ENCODE data around the gene TMEM161A.

DNA sequence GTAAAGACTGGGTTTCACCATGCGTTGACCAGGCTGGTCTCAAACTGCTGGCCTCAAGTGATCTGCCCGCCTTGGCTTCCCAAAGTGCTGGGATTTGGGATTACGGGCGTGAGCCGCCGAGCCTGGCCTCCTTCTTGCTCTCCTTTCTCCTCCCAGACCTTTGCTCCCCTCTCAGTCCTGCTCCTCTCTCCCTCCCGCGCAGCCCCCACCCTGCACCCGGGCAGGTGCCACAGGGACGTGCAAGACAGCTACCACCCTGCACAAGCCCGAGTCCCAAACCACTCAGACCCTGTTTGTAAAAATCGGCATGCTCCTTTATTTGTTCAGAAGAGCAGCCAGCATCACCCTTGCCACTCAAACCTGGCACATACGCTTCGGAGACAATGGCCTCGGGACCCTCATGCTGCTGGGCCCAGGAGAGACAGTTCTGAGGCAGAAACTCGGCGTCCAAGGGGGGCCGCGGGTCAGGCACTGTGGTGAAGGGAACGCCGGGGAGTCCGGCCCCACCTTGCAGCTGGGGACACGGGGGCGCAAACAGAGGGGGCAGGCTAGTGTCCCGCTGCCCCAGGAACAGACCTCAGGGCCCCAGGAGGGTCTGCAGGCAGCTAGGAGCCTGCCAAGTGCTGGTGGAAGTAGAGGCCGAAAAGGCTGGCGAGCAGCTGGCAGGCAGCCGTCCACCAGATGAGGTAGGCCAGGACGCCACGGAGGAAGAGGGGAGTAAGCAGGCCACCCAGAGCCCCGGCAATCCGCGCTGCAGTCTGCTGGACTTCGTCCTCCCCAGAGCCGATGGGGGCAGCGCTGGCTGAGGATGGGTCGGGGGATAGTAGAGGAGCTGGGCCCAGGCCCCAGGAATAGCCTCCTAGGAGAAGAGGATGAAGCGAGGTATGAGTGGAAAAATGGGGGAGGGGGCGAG lies 18.7 kb downstream of the TMEM161A start:
- TF ChIP-seq, protein P1, sequence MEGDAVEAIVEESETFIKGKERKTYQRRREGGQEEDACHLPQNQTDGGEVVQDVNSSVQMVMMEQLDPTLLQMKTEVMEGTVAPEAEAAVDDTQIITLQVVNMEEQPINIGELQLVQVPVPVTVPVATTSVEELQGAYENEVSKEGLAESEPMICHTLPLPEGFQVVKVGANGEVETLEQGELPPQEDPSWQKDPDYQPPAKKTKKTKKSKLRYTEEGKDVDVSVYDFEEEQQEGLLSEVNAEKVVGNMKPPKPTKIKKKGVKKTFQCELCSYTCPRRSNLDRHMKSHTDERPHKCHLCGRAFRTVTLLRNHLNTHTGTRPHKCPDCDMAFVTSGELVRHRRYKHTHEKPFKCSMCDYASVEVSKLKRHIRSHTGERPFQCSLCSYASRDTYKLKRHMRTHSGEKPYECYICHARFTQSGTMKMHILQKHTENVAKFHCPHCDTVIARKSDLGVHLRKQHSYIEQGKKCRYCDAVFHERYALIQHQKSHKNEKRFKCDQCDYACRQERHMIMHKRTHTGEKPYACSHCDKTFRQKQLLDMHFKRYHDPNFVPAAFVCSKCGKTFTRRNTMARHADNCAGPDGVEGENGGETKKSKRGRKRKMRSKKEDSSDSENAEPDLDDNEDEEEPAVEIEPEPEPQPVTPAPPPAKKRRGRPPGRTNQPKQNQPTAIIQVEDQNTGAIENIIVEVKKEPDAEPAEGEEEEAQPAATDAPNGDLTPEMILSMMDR (tag by site-specific recombination; IDR thresholded peaks at IDR 0.05) = no peak
- no peak for TF ChIP-seq ZNF274 (IDR thresholded peaks at IDR 0.05; ENCODE audit: low read length)
- no peak for TF ChIP-seq ZNF274 (tag by site-specific recombination; IDR thresholded peaks at IDR 0.05; ENCODE audit: borderline replicate concordance)
- TF ChIP-seq ZNF114 (tag by site-specific recombination; IDR thresholded peaks at IDR 0.05) = no peak
- TF ChIP-seq, protein P2, sequence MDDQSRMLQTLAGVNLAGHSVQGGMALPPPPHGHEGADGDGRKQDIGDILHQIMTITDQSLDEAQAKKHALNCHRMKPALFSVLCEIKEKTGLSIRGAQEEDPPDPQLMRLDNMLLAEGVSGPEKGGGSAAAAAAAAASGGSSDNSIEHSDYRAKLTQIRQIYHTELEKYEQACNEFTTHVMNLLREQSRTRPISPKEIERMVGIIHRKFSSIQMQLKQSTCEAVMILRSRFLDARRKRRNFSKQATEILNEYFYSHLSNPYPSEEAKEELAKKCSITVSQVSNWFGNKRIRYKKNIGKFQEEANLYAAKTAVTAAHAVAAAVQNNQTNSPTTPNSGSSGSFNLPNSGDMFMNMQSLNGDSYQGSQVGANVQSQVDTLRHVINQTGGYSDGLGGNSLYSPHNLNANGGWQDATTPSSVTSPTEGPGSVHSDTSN (CRISPR knock-in tag; IDR thresholded peaks at IDR 0.05) = no peak
- TF ChIP-seq, protein P3, sequence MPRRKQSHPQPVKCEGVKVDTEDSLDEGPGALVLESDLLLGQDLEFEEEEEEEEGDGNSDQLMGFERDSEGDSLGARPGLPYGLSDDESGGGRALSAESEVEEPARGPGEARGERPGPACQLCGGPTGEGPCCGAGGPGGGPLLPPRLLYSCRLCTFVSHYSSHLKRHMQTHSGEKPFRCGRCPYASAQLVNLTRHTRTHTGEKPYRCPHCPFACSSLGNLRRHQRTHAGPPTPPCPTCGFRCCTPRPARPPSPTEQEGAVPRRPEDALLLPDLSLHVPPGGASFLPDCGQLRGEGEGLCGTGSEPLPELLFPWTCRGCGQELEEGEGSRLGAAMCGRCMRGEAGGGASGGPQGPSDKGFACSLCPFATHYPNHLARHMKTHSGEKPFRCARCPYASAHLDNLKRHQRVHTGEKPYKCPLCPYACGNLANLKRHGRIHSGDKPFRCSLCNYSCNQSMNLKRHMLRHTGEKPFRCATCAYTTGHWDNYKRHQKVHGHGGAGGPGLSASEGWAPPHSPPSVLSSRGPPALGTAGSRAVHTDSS (tag by site-specific recombination; IDR thresholded peaks at IDR 0.05) = no peak

All from HEK293 (cell line).